Inflammatory macrophage treated with lipopolysaccharide for 4 hours (primary cell): ENCODE data around the gene FBP1.

Source experiments
- DNase-seq: peaks from one replicate; pipeline ENCODE4 v3.0.0-alpha.2; 2020

Gene FBP1

DNA sequence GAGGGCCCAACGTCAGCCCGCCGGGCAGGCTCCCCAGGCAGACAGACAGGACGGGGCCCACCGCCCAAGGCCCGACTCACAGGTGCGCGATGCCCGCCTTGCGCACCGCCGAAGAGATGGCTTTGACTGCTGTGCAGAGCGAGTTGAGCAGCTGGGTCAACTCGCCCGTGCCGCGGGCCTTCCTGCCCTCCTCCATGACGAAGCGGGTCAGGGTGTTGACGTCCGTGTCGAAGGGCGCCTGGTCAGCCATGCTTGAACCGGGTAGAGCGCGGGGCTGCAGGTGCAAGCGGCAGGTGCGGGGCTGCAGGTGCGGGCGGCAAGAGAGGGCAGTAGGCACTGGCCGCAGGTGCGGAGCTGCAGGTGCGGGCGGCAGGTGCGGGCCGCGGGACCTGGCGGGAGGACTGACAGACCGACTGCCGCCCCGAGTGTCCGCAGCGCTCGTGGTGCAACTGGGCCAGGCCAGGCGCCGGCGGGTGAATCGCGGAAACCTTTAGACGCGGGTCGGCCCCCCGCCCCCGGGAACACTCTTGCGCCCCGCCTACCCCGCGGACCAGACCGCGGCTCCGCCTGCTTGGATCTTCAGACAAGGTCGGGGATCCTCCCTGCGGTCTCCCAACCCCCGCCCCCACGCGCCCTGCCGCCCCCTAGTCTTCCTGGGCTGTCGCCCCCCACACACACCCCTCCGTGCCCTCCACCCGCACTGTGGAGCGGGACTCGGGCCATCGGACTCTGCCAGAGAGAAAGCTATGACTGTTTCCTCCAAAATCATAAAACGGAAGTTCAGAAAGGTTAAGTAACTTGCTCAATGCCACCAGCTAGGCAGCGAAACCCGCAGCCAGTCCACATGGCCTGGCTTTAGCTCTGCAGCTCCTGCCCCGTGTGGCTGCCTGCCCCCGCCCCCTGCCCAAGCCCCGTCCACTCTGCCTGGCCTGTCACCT, at the start of gene FBP1:
Gene FBP1, minus strand, starts transcription at position 458 of the 938 bp plus-strand sequence. Its CDS starts 208 bp downstream, at position 250.
- peak; percentile 92 for DNase-seq

DNA sequence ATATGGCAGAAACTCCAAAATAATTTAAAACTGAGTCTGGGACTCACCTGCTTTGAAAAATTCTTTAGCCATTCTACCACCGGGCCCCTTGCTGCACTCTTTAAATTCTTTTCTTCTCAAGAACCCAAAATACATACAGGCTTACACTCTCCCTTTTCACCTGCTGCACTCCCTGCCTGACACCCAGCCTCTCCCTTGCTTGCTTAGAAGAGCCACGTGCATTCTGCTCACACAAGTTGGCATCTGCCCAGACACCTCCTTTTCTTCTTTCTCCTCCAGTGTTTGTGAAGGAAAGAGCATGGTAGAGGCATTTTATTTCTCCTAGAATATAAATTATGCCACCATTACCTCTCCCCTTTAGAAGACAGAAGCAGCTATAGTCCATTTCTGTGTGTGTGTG, 48.1 kb upstream of the FBP1 start:
- DNase-seq, result no peak

DNA sequence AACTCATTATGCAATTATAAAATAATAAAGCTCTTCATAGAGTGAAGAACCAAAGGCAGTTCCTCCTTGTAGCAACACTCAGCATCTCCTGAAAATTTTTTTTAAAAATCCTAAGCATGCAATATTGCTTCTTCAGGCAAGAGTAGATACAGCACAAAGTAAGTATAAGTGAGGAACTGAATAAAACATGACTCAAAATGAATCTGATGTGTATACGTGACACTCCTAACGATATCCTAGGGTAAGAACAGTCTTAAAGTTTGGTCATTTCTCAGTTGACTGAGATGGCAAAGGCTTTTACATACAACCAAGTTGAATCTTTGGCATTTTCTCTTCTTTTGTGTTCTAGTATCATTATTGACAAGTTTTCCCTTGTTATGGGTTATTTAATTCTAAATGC, 46.0 kb upstream of the FBP1 start:
- DNase-seq, result no peak

DNA sequence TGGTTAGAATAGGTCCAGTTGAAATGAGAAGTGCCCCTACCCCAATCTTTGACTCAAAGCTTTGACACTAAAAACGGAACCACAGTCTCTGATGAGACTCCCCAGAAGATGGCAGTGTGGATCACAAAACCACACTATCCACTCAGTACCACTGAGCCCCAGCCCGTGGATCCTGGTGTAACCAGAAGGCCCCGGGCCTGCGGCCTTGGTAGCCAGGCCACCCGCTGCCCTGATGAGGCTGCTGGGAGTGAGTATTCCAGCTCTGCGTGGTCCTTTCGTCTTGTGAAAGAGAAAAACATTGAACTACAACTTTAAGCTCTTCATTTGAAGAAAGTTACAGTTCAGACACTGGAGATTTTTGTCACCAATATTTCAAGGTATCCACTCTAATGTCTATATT, 42.2 kb upstream of the FBP1 start:
- DNase-seq, result peak; percentile 64

DNA sequence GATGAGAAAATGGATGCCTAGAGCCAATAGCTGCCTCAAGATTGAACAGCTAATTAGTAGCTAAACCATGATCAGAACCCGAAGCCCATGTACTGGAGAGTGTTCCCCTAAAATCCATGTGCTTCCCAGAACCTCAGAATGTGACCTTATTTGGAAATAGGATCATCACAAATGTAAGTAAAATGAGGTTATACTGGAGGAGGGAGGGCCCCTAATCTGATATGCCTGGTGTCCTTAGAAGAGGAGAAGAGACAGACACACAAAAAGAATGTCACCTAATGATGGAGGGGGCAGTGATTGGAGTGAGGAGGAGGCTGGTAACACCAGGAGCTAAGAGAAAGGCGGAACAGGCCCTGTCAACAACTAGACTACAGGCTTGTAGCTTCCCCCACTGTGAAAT, 41.3 kb upstream of the FBP1 start:
- DNase-seq, result no peak

- no peak for DNase-seq
These were observed 40.7 kb upstream of the FBP1 start for GRCh38 chr9:94680020-94680419.

DNA sequence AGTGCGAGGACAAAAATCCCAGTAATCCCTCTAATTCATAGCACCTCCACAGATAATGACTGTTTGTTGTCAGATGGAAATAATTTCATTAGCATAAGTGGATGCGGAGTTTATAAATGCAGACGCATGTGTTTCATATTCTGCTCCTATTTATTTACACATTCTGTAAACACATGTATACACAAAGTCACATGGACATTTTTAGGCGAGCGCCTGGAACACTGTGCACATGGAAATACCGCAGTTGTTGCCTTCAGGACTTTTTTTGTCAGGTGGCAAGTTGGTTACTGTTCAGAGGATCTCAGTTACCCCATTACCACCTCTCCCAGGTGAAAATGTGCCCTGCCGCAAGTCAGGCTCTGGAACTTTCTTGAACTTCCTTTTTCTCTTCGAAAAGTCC, 40.3 kb upstream of the FBP1 start:
- DNase-seq, result no peak

DNA sequence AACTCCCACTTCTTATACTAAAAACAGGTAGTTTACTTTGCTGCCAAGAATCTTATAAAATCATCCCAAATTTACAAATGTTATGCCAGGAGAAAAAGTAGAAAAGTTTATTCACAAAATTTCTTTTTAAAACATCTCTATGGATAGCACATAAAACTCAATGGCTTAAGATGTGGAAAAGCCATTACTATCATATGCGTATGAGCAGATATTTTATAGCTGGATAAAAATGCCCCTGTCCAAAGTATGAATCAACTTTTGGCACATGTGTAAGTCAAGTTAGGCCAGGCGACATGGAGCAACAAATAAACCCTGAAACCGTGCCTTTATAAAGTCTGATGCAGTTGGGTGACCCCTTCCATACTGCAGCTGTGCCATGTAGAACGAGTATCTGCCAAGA, 38.6 kb upstream of the FBP1 start:
- DNase-seq, result no peak

GRCh38 chr9:94676446-94677131, 37.3 kb upstream of the FBP1 start:
- DNase-seq, result no peak

DNA sequence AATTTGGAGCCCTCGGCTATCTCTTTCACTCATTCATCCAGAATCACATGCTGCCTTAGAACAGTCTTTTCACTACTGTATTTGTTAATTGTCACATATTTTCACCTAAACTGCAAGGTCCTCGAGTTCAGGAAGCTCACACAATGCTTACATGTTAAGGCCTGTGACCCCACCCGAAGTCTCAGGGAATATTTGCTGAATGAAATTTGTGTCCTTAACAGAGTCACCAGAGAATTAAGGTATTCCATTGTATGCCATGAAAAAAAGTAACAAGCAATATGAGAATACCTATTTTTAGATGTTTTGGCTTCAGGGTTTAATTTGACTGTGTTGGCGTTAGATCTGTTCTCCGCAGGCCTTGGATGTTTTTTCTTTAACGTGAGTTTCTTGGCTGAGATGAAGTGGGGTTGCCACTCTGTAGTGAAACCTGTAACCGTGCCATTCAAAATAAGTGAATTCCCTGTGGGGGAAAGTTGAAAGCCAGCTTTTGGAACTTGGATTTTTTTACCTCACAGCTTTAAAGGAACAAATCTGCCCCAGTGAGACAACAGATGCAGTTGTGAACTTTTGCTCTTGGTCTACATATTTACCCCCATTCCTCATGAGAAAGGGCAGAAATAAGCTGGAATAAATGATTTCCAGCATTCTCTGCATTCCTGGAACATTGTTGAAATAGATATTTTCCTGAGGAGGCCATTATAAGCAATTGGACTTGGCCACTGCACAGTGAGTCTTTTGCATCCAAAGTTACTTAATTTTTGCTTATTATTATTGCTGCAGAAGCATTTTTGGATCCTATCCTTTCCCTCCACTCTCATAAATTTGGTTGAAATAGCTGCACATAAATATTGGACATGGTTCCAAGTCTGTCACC, 35.9 kb upstream of the FBP1 start:
- DNase-seq, result no peak

DNA sequence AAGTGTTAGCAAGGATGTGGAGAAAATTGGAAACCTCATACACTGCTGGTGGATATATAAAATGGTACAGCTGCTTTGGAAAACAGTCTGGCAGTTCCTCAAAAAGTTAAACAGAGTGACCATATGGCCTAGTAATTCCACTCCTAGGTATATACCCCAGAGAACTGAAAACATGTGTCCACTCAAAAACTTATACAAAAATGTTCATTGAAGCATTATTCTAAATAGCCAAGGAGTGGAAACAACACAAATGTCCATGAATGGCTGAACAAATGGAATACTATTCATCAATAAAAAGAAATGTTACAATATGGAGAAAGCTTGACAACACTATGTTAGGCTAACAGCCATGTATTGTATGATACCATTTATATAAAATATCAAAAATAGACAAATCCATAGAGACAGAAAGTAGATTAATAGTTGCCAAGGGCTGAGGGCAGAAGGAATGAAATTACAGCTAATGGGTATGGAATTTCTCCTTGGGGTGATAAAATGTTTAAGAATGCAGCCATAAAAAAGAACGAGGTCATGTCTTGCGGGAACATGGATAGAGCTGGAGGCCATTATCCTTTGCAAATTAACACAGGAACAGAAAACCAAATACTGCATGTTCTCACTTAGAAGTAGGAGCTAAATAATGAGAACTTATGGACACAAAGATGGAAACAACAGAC, 33.6 kb upstream of the FBP1 start:
- no peak for DNase-seq

GRCh38 chr9:94668928-94669729, 29.8 kb upstream of the FBP1 start:
- peak; percentile 80 for DNase-seq

- DNase-seq, result no peak
These were observed 29.2 kb upstream of the FBP1 start for GRCh38 chr9:94668418-94668927.

- DNase-seq, result no peak
These were observed 27.2 kb upstream of the FBP1 start for GRCh38 chr9:94666364-94667099.

- DNase-seq, result no peak
These were observed 26.3 kb upstream of the FBP1 start for GRCh38 chr9:94665613-94666012.

- DNase-seq, result peak; percentile 81
These were observed 25.5 kb upstream of the FBP1 start for GRCh38 chr9:94664801-94665200.

GRCh38 chr9:94663640-94664039, 24.3 kb upstream of the FBP1 start:
- no peak for DNase-seq

DNA sequence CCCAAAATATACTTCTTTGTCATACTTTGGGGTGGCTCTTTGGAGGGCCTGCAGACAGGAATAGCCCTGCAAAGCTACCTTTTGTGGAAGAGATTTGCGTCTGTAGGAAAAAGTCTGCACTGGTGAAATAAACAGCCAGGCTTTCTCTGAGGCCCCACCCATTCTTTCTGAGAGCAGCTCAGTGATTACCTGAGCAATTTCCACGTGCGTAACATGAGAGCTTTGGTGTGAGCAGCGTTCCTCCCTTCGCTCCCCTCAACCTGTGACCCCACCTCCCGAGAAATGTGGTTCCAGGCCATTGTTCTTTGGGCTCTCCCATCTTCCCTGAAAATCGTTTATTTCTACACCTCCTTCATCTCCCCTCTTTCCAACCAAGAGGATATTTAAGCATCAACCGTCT, 23.8 kb upstream of the FBP1 start:
- no peak for DNase-seq

DNA sequence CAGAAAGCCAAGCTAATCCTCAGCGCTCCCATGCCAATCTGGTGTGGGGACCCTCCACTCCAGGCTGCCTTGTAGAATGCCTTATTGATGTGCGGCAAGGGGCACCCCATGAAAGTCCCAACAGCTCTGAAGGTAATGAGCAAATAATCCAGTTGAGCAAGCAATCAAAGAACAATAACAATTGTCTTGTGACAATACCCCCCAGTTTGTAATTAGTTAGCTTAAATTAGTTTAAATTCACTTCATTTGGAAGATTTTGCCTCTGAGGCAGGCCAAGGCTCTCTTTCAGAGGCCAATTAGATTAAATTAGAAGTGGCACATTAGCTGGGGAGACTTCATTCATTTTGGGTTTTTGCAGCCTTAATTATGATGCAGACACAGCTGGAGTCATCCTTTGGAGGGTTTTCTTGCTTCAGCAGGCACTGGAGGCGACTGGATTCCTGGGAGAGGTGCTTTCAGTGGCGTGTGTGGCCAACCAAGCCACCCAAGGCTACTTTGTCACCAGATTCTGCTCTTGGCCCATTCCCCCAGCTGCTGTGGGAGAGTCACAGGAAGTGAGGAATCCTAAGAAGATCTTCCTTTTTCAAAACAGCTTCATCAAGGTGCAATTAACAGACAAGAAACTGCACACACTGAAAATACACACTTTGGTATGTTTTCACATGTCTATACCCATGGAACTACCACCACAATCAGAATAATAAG, 17.9 kb upstream of the FBP1 start:
- DNase-seq, result peak; percentile 56

DNA sequence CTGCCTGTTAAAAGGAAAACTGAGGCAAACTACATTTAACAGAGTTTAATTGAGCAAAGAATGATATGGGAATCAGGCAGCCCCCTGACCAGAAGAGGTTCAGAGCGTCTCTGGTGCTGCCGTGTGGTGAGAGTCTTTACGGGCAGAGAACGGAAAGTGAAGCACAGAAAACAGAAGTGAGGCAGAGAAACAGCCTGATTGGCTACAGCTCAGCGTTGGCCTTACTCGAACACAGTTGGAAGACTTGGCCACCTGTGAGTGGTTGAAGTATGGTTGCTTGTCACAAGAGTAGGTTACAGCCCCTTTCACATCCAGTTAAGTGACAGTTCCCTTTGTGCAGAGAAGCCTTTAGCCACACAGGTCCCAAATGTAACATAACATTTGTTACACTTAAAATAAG, 16.9 kb upstream of the FBP1 start:
- DNase-seq, result peak; percentile 95
